Vagina (tissue), 2 donors: ENCODE results near the gene COQ3.

Experiments used
- CTCF ChIP-seq, 3 experiments: fragments of 450-650 bp in 2 of 3; fragments of 200-600 bp in 1 of 3; sonication (generic) in 1 of 3; IDR thresholded peaks; one replicate each; pipeline ENCODE4 v1.5.1; 2017 to 2019; ENCODE audit warnings: antibody characterized with exemption in 3 of 3, mild to moderate bottlenecking in 2 of 3, moderate library complexity in 2 of 3
- POLR2A ChIP-seq, 2 donors: fragments of 450-650 bp; IDR thresholded peaks; one replicate each; pipeline ENCODE4 v1.6.1; 2017; ENCODE audit warnings: antibody characterized with exemption in 2 of 2, mild to moderate bottlenecking in 2 of 2, moderate library complexity in 2 of 2
- POLR2AphosphoS5 ChIP-seq, 2 donors: sonication (generic); formaldehyde crosslinking; IDR thresholded peaks; one replicate each; pipeline ENCODE4 v1.9.0; 2017; ENCODE audit warnings: antibody characterized with exemption in 2 of 2, mild to moderate bottlenecking in 2 of 2, low read depth in 1 of 2; ENCODE audit not compliant: insufficient read depth in 1 of 2

DNA sequence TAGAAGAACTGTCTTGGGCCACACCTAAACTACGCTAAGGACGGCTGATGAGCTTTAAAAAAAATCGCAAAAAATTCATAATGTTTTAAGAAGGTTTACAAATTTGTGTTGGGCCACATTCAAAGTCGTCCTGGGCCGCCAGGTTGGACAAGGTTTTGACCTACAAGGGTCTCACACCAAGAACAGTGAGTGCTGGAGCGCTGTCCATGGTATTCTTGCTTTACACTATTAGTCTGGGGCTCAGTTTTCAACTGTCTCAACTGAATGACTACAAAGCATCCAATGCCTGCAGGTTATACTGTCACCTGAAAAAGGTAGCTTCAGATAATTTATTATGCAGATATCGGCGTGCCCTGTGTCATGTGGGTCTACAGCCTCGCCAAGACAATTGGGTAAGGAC is 40.9 kb downstream of the COQ3 start:
- TF ChIP-seq CTCF (IDR thresholded peaks at IDR 0.05) (no peak), POLR2A (IDR thresholded peaks at IDR 0.05) (no peak), POLR2AphosphoS5 (IDR thresholded peaks at IDR 0.05; ENCODE audit: insufficient read depth in 1 of 2, low read depth in 1 of 2) (no peak)
